ENCODE data around the gene VTN.

- TF ChIP-seq CTCF (IDR thresholded peaks at IDR 0.05; ENCODE audit: borderline replicate concordance, extremely low read depth, low read length, poor library complexity, severe bottlenecking) = no peak
- TF ChIP-seq EZH2 (IDR thresholded peaks at IDR 0.05; ENCODE audit: borderline replicate concordance, low read depth, low read length, severe bottlenecking) = no peak
Observed at GRCh38 chr17:28394337-28395116, 24.4 kb upstream of the VTN start.

Measured in DND-41 (cell line).